Measurements from ENCODE around the gene MCRIP2. TPM values are rescaled to one million over a fixed set of nuclear protein-coding genes. Genes with fewer than 3 reads are reported as not detected.

Gene MCRIP2
- total and polyA plus RNA-seq, 11 donors, result 52.3 to 321 (median 97.0) TPM

GRCh38 chr16:634996-635395 is 6.6 kb upstream of the MCRIP2 start:
- H3K27me3 ChIP-seq, result no peaks in the 10 kb centered on the region
- WGBS, 4 donors, result 88 to 95% (median 91%) methylated on average over 6 to 7 of the region's 7 CpGs
- peaks cover 3 to 44% (median 31%) of the 10 kb centered on the region in 12 donors for H3K4me1 ChIP-seq
- DNase-seq, result no peak
- no peak for TF ChIP-seq CTCF (IDR thresholded peaks at IDR 0.05)
- TF ChIP-seq POLR2A (IDR thresholded peaks at IDR 0.05), result no peak
- ATAC-seq, result no peak
- no peaks in the 10 kb centered on the region for H3K9me3 ChIP-seq
- intact Hi-C loops (cut with DNase I), result loop anchor here in 1 of 10 donors (5.0 kb wide), 1 partner anchor 38 kb away; no protein-coding TSS in a partner anchor
- peak overlapping the region in 10 of 12 donors; percentile 69 to 94 (median 84) for H3K4me3 ChIP-seq
- no peak overlapping the region for H3K27ac ChIP-seq
- peaks cover 0 to 16% (median 0%) of the 10 kb centered on the region in 9 donors for H3K36me3 ChIP-seq

- H3K4me3 ChIP-seq, result peak overlapping the region; percentile 69 to 94 (median 82)
- intact Hi-C loops (cut with DNase I), result loop anchor here in 3 of 10 donors (1.0 to 2.0 kb wide), 3 partner anchors 45 to 46 kb away; partner anchors contain the start of gene RAB40C (in 2 of the 3)
- DNase-seq (no peak), ATAC-seq (no peak)
- H3K4me1 ChIP-seq, result peaks cover 3 to 37% (median 24%) of the 10 kb centered on the region in 12 donors
- peak overlapping the region in 11 of 12 donors; percentile 94 to 100 (median 97) for H3K27ac ChIP-seq
- H3K36me3 ChIP-seq, result peaks cover 0 to 16% (median 0%) of the 10 kb centered on the region in 9 donors
- H3K27me3 ChIP-seq, result no peaks in the 10 kb centered on the region
- TF ChIP-seq CTCF (IDR thresholded peaks at IDR 0.05), result no peak
- TF ChIP-seq POLR2A (IDR thresholded peaks at IDR 0.05), result no peak
- WGBS, 4 donors, result 0 to 11% (median 5%) methylated on average over 7 to 55 of the region's 55 CpGs
- no peaks in the 10 kb centered on the region for H3K9me3 ChIP-seq
Observed at GRCh38 chr16:635573-636205, 5.9 kb upstream of the MCRIP2 start.

GRCh38 chr16:636206-637080 is 5.2 kb upstream of the MCRIP2 start, which contains the start of gene METTL26:
TSS of gene METTL26 (minus strand) at chr16:636305. CDS start at chr16:636290, 15 bp downstream.
- ATAC-seq, result peak; percentile 82 to 93 (median 89)

More at GRCh38 chr16:636206-637080, 5.2 kb upstream of the MCRIP2 start, which contains the start of gene METTL26:
- peaks cover 0 to 16% (median 0%) of the 10 kb centered on the region in 9 donors for H3K36me3 ChIP-seq
- peaks cover 3 to 30% (median 17%) of the 10 kb centered on the region in 12 donors for H3K4me1 ChIP-seq
- 0 to 1% (median 0%) methylated on average over 53 to 91 of the region's 91 CpGs for WGBS, 4 donors
- no peaks in the 10 kb centered on the region for H3K27me3 ChIP-seq
- intact Hi-C loops (cut with DNase I), result loop anchor here in 3 of 10 donors (1.0 to 2.0 kb wide), 3 partner anchors 46 to 47 kb away; partner anchors contain the start of gene RAB40C (in 2 of the 3)
- peak within 1 kb of the TSS; percentile 69 to 94 (median 82) for H3K4me3 ChIP-seq
- TF ChIP-seq CTCF (IDR thresholded peaks at IDR 0.05) (no peak), POLR2A (IDR thresholded peaks at IDR 0.05) (peak in 1 of 2 donors; percentile 74)
- peak within 1 kb of the TSS; percentile 94 to 100 (median 97) for H3K27ac ChIP-seq
- no peaks in the 10 kb centered on the region for H3K9me3 ChIP-seq
- peak; percentile 95 to 99 (median 97) for DNase-seq
